IMR-90 (cell line): Measurements from ENCODE around the gene CTAGE1. TPM values are rescaled to one million over a fixed set of nuclear protein-coding genes. Genes with fewer than 3 reads are reported as not detected.

Source experiments
- ATAC-seq: fragments of 200-7000 bp; cut with Tn5 transposase; 2 replicates; pipeline ENCODE4 v1.9.1; 2020; ENCODE audit warnings: low read depth, mild to moderate bottlenecking, moderate library complexity
- BruUV-seq: library from RNA; stranded (reverse); fragments of 400-500 nt; replicated peaks from 2 replicates; lab custom pipeline; 2021; lab: Mats Ljungman, UMichigan
- CTCF ChIA-PET: fragments of 300-600 bp; formaldehyde crosslinking; extraction: SDS; loops from one replicate; lab custom pipeline; 2021; ENCODE audit warnings: antibody characterized with exemption; lab: Yijun Ruan, JAX
- POLR2A ChIA-PET: fragments of 300-600 bp; sonication (Branson Sonifier 250); formaldehyde crosslinking; loops from one replicate; lab custom pipeline; 2022; ENCODE audit warnings: antibody characterized with exemption; ENCODE audit not compliant: unreplicated experiment; lab: Charles Lee
- DNase-seq: peaks from one replicate; pipeline ENCODE4 v3.0.0; 2013
- H2AFZ ChIP-seq: replicated peaks from 2 replicates; pipeline ENCODE3; 2013; ENCODE audit warnings: low read length, mild to moderate bottlenecking; ENCODE audit not compliant: poor library complexity
- H2AK5ac ChIP-seq: 2 replicates; pipeline ENCODE4 v1.6.1; 2013; ENCODE audit warnings: low read depth, low read length, inconsistent platforms
- H2AK9ac ChIP-seq: replicated peaks from 2 replicates; pipeline ENCODE3; 2013; ENCODE audit warnings: mild to moderate bottlenecking, low read depth, low read length, moderate library complexity; ENCODE audit not compliant: poor library complexity
- H2BK120ac ChIP-seq: 2 replicates; pipeline ENCODE4 v1.6.1; 2013; ENCODE audit warnings: low read depth, low read length, inconsistent platforms
- H2BK15ac ChIP-seq: 3 replicates; pipeline ENCODE4 v1.6.1; 2013; ENCODE audit warnings: low read depth, low read length, inconsistent platforms
- H2BK20ac ChIP-seq: 2 replicates; pipeline ENCODE4 v1.6.1; 2013; ENCODE audit warnings: low read depth, mild to moderate bottlenecking, inconsistent platforms, low read length, moderate library complexity
- H2BK5ac ChIP-seq: 2 replicates; pipeline ENCODE4 v1.6.1; 2013; ENCODE audit warnings: mild to moderate bottlenecking, low read depth, low read length, inconsistent platforms; ENCODE audit not compliant: poor library complexity, severe bottlenecking
- H3K14ac ChIP-seq: replicated peaks from 2 replicates; pipeline ENCODE4 v1.6.1; 2013; ENCODE audit warnings: low read depth, low read length, inconsistent platforms
- H3K18ac ChIP-seq: 2 replicates; pipeline ENCODE4 v1.6.1; 2013; ENCODE audit warnings: low read depth, low read length, control low read depth
- H3K23ac ChIP-seq: 2 replicates; pipeline ENCODE4 v1.6.1; 2013; ENCODE audit warnings: low read depth, low read length, inconsistent platforms
- H3K27ac ChIP-seq: 2 replicates; pipeline ENCODE4 v1.5.1; 2013; ENCODE audit warnings: mild to moderate bottlenecking, control low read depth, low read length; ENCODE audit not compliant: insufficient read depth
- H3K27me3 ChIP-seq: 2 replicates; pipeline ENCODE4 v1.6.1; 2013; ENCODE audit warnings: low read length; ENCODE audit not compliant: control insufficient read depth, insufficient read depth
- H3K36me3 ChIP-seq: 2 replicates; pipeline ENCODE4 v1.6.1; 2013; ENCODE audit warnings: low read length, mixed read lengths; ENCODE audit not compliant: control insufficient read depth, insufficient read depth
- H3K4ac ChIP-seq: 2 replicates; pipeline ENCODE4 v1.6.1; 2013; ENCODE audit warnings: low read depth, low read length, inconsistent platforms
- H3K4me1 ChIP-seq: 2 replicates; pipeline ENCODE4 v1.6.1; 2013; ENCODE audit warnings: low read length, mixed read lengths; ENCODE audit not compliant: control insufficient read depth, insufficient read depth
- H3K4me2 ChIP-seq: 2 replicates; pipeline ENCODE4 v1.6.1; 2013; ENCODE audit warnings: low read depth, mild to moderate bottlenecking, control low read depth, low read length, moderate library complexity
- H3K4me3 ChIP-seq: 2 replicates; pipeline ENCODE4 v1.5.1; 2013; ENCODE audit warnings: low read depth, mild to moderate bottlenecking, control low read depth, low read length, moderate library complexity; ENCODE audit not compliant: insufficient read depth
- H3K56ac ChIP-seq: 2 replicates; pipeline ENCODE4 v1.6.1; 2013; ENCODE audit warnings: low read length, inconsistent platforms; ENCODE audit not compliant: insufficient read depth; ENCODE audit errors: extremely low read depth
- H3K79me1 ChIP-seq, 2 experiments: 2 replicates each; pipeline ENCODE4 v1.6.1; 2013; ENCODE audit warnings: low read length in 2 of 2, inconsistent platforms in 1 of 2, low read depth in 1 of 2
- H3K9ac ChIP-seq: 2 replicates; pipeline ENCODE4 v1.6.1; 2013; ENCODE audit warnings: low read depth, low read length, control low read depth
- H3K9me1 ChIP-seq: 2 replicates; pipeline ENCODE4 v1.6.1; 2013; ENCODE audit warnings: low read length, inconsistent platforms; ENCODE audit not compliant: insufficient read depth
- H3K9me3 ChIP-seq: 2 replicates; pipeline ENCODE4 v1.6.1; 2013; ENCODE audit warnings: low read length; ENCODE audit not compliant: control insufficient read depth, insufficient read depth
- H4K20me1 ChIP-seq: 2 replicates; pipeline ENCODE4 v1.6.1; 2013; ENCODE audit warnings: low read length, inconsistent platforms; ENCODE audit not compliant: insufficient read depth
- H4K5ac ChIP-seq: 2 replicates; pipeline ENCODE4 v1.6.1; 2013; ENCODE audit warnings: mild to moderate bottlenecking, low read depth, low read length, control low read depth
- H4K8ac ChIP-seq, 2 experiments: 2 replicates each; pipeline ENCODE4 v1.6.1; 2013; ENCODE audit warnings: low read depth in 2 of 2, low read length in 2 of 2, control low read depth in 1 of 2, inconsistent platforms in 1 of 2
- H4K91ac ChIP-seq: 2 replicates; pipeline ENCODE4 v1.6.1; 2013; ENCODE audit warnings: low read depth, low read length, inconsistent platforms; ENCODE audit not compliant: insufficient read depth
- BHLHE40 ChIP-seq: fragments of 150-350 bp; IDR thresholded peaks from 2 replicates; pipeline ENCODE4 v1.6.1; 2016; ENCODE audit warnings: mild to moderate bottlenecking, low read depth, low read length
- CHD1 ChIP-seq: IDR thresholded peaks from 2 replicates; pipeline ENCODE4 v1.6.1; 2012; ENCODE audit warnings: low read depth, low read length, improper control_type of control experiment
- ELK1 ChIP-seq: fragments of 150-350 bp; IDR thresholded peaks from 2 replicates; pipeline ENCODE4 v1.6.1; 2016; ENCODE audit warnings: low read depth, mild to moderate bottlenecking, low read length, moderate library complexity, borderline replicate concordance
- MAFK ChIP-seq: IDR thresholded peaks from 2 replicates; pipeline ENCODE4 v1.6.1; 2012; ENCODE audit warnings: low read depth, low read length, improper control_type of control experiment
- MAZ ChIP-seq: IDR thresholded peaks from 2 replicates; pipeline ENCODE4 v1.6.1; 2012; ENCODE audit warnings: low read depth, mild to moderate bottlenecking, low read length, improper control_type of control experiment, moderate library complexity, borderline replicate concordance
- MXI1 ChIP-seq: IDR thresholded peaks from 2 replicates; pipeline ENCODE4 v1.6.1; 2012; ENCODE audit warnings: low read depth, mild to moderate bottlenecking, low read length, moderate library complexity, borderline replicate concordance
- POLR2A ChIP-seq: IDR thresholded peaks from 2 replicates; pipeline ENCODE4 v1.6.1; 2012; ENCODE audit warnings: mild to moderate bottlenecking, low read depth, low read length
- RCOR1 ChIP-seq: IDR thresholded peaks from 2 replicates; pipeline ENCODE4 v1.6.1; 2012; ENCODE audit warnings: mild to moderate bottlenecking, low read length, improper control_type of control experiment; ENCODE audit not compliant: insufficient replicate concordance
- SMC3 ChIP-seq: fragments of 150-350 bp; IDR thresholded peaks from 2 replicates; pipeline ENCODE4 v1.6.1; 2016; ENCODE audit warnings: low read depth, mild to moderate bottlenecking, antibody characterized with exemption, low read length, moderate library complexity
- WGBS, 2 experiments: methylation state at CpG; one replicate each; pipeline versions ENCODE4 v1.1.5 to v1.1.7; 2013; ENCODE audit warnings: missing lambda C conversion rate in 2 of 2; ENCODE audit not compliant: insufficient read length in 1 of 2; ENCODE audit errors: extremely low coverage in 2 of 2; 5-methylcytosine and 5-hydroxymethylcytosine counted together
- dilution Hi-C: fragments of 300-500 bp; cut with HindIII; formaldehyde crosslinking; loops from one replicate; pipeline ENCODE4 v1.14.3; 2018; ENCODE audit warnings: low sequenced_read_pairs; ENCODE audit not compliant: unreplicated experiment
- in situ Hi-C: fragments of 300-500 bp; cut with MboI; formaldehyde crosslinking; loops from 3 replicates; pipeline ENCODE4 v1.14.3; 2019; ENCODE audit warnings: low sequenced_read_pairs, inconsistent platforms, mixed read lengths
- intact Hi-C: fragments of 100-400 bp; cut with micrococcal nuclease; formaldehyde crosslinking; loops from 2 replicates; pipeline ENCODE4 v1.10.0; 2022
- polyA plus RNA-seq, 3 experiments: library from polyadenylated mRNA; depleted of rRNA; stranded (reverse); fragments of >200 nt; gene quantifications; 2 replicates each; pipeline ENCODE4 v1.2.3, GENCODE V29; 2012; ENCODE audit warnings: low replicate concordance in 1 of 3
- total RNA-seq: library from RNA; depleted of rRNA; stranded (reverse); fragments of >200 nt; gene quantifications from 2 replicates; pipeline ENCODE4 v1.2.3, GENCODE V29; 2012

CTAGE1 gene
- total and polyA plus RNA-seq, 2 of the 4 experiments (the other 2 are of a cell fraction), result 0.09 TPM; not detected in 1

GRCh38 chr18:22429564-22429963, 11.8 kb upstream of the CTAGE1 start:
- DNase-seq, result no peak
- Histone ChIP-seq H2AK5ac (peak overlapping the region; percentile 42), H2AK9ac (no peak overlapping the region), H4K8ac (peak overlapping the region in 1 of 2 experiments; percentile 8; a peak in 1 of 4 replicates), H3K36me3 (no peaks in the 10 kb centered on the region), H3K9me1 (peaks cover 6% of the 10 kb centered on the region; the same call in 1 of the 2 replicates), H3K9me3 (no peaks in the 10 kb centered on the region), H3K9ac (no peak overlapping the region), H4K20me1 (no peaks in the 10 kb centered on the region), H3K79me1 (no peaks in the 10 kb centered on the region), H4K5ac (no peak overlapping the region), H3K4me1 (peaks cover 12% of the 10 kb centered on the region), H2BK120ac (no peak overlapping the region), H2AFZ (no peak overlapping the region), H2BK5ac (no peak overlapping the region), H3K18ac (0 out of 2 replicates have a peak overlapping the region, but pooled peaks have one; percentile 15), H2BK15ac (peak overlapping the region; percentile 74; the same call in 1 of the 3 replicates), H3K4ac (peak overlapping the region; percentile 16; the same call in 1 of the 2 replicates), H3K23ac (no peak overlapping the region), H3K4me3 (no peak overlapping the region), H3K14ac (no peak overlapping the region), H3K27me3 (no peaks in the 10 kb centered on the region), H3K27ac (no peak overlapping the region), H2BK20ac (0 out of 2 replicates have a peak overlapping the region, but pooled peaks have one; percentile 6), H3K56ac (no peak overlapping the region), H3K4me2 (no peak overlapping the region), H4K91ac (no peak overlapping the region)
- CTCF ChIA-PET, result no interaction called here
- BruUV-seq, result no TSS peak
- in situ Hi-C loops (no loop called here), intact Hi-C loops (no loop called here), dilution Hi-C loops (no loop called here)
- 100% methylated on average over 1 of the region's 3 CpGs; no CpG with 5 or more reads in 1 of the 2 experiments for WGBS, 2 experiments
- TF ChIP-seq MAFK (no peak), MXI1 (no peak), SMC3 (no peak), RCOR1 (no peak), BHLHE40 (no peak), CHD1 (no peak), ELK1 (no peak), POLR2A (no peak), MAZ (no peak)
- POLR2A ChIA-PET, result no interaction called here
- no peak for ATAC-seq
